ENCODE measurements around the gene CLEC16A. TPM values are rescaled to one million over a fixed set of nuclear protein-coding genes. Genes with fewer than 3 reads are reported as not detected.

The CLEC16A gene
- total RNA-seq, 1 donor from 2014 or later = 33.4 TPM

- Mint-ChIP-seq H3K27ac (no peak overlapping the region), H3K4me1 (ENCODE audit: unreplicated experiment) (peaks cover 7% of the 10 kb centered on the region), H3K4me3 (no peak overlapping the region), H3K36me3 (peaks cover 20% of the 10 kb centered on the region), H3K9me3 (no peaks in the 10 kb centered on the region), H3K27me3 (no peaks in the 10 kb centered on the region)
- DNase-seq (ENCODE audit: extremely low spot score, unreplicated experiment) = no peak
- TF ChIP-seq CTCF (conservative IDR thresholded peaks at IDR 0.05) = no peak
Measured at GRCh38 chr16:11170201-11170600, 225.8 kb downstream of the CLEC16A start.

DNA sequence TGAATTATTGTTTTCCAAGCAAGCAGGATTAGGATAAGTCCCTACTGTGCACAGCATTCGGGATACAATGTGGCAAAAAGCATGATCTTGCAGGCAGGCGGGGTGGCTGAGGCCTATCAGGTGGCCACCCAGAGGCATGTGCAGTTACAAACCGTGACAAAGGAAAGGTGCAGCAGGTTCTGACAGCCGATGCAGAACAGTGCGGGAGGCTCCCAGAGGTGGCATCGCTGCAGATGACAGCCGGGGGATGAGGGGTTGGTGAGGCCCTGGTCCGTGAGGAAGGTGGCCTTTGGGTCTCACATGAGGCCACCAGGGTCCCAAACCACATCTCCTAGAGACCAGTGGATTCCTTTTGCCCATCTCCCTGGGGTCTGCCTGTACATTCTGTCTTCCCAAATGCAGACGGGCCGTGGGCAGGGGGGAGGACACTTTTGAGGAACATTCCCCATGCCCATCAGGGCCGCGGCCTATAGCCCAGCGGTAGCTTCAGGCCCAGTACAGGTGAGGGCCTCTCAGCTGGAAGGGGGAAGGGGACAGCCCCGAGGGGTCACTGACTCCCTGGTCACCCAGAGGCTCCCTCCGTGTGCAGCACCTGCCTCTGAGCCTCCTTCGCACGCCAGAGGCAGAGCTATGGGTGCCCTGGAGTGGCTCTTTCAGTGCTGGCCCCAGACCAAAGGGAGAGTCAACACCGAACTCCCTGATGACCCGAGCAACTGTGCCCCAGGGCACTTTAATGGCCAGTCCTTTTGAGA is 226.5 kb downstream of the CLEC16A start:
- Mint-ChIP-seq H3K36me3 (peaks cover 22% of the 10 kb centered on the region), H3K9me3 (no peaks in the 10 kb centered on the region), H3K4me3 (no peak overlapping the region), H3K4me1 (ENCODE audit: unreplicated experiment) (peaks cover 7% of the 10 kb centered on the region), H3K27me3 (no peaks in the 10 kb centered on the region), H3K27ac (no peak overlapping the region)
- no peak for TF ChIP-seq CTCF (conservative IDR thresholded peaks at IDR 0.05)
- DNase-seq (ENCODE audit: extremely low spot score, unreplicated experiment) = no peak

- Mint-ChIP-seq H3K4me1 (ENCODE audit: unreplicated experiment) (peaks cover 7% of the 10 kb centered on the region), H3K27me3 (no peaks in the 10 kb centered on the region), H3K9me3 (no peaks in the 10 kb centered on the region), H3K4me3 (no peak overlapping the region), H3K36me3 (peaks cover 22% of the 10 kb centered on the region), H3K27ac (no peak overlapping the region)
- no peak for TF ChIP-seq CTCF (conservative IDR thresholded peaks at IDR 0.05)
- no peak for DNase-seq (ENCODE audit: extremely low spot score, unreplicated experiment)
Measured at GRCh38 chr16:11171448-11171709, 227.0 kb downstream of the CLEC16A start.

GRCh38 chr16:11171757-11172299 is 227.5 kb downstream of the CLEC16A start:
- Mint-ChIP-seq H3K9me3 (no peaks in the 10 kb centered on the region), H3K27me3 (no peaks in the 10 kb centered on the region), H3K4me3 (no peak overlapping the region), H3K4me1 (ENCODE audit: unreplicated experiment) (peaks cover 10% of the 10 kb centered on the region), H3K36me3 (peaks cover 22% of the 10 kb centered on the region), H3K27ac (no peak overlapping the region)
- no peak for TF ChIP-seq CTCF (conservative IDR thresholded peaks at IDR 0.05)
- no peak for DNase-seq (ENCODE audit: extremely low spot score, unreplicated experiment)

DNA sequence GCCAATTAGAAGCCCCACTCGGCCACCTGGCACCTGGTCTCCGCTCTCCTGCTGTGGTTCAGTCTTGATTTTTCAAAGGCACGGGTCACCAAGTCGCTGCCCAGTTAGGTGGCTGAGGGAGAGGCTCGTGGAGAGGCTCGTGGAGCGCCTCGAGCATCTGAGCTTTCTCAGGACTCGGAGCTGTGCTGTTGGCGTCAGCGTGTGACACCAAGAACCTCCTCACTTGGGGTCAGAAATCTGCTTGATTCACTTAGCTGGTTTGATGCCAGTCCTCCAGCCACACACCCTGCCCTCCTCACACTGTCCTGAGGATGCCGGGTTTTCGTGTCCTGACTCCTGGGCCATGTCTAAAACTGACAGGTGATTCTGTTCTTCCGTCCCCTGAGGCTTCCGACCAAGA is 229.1 kb downstream of the CLEC16A start:
- Mint-ChIP-seq H3K27me3 (no peaks in the 10 kb centered on the region), H3K36me3 (peaks cover 18% of the 10 kb centered on the region), H3K9me3 (no peaks in the 10 kb centered on the region), H3K4me1 (ENCODE audit: unreplicated experiment) (peaks cover 11% of the 10 kb centered on the region), H3K4me3 (no peak overlapping the region), H3K27ac (no peak overlapping the region)
- no peak for TF ChIP-seq CTCF (conservative IDR thresholded peaks at IDR 0.05)
- no peak for DNase-seq (ENCODE audit: extremely low spot score, unreplicated experiment)

Data from type B pancreatic cell (in vitro differentiated cells).